ENCODE data around the gene ZNF662. TPM values are rescaled to one million over a fixed set of nuclear protein-coding genes. Genes with fewer than 3 reads are reported as not detected.

ZNF662 gene
- total and polyA plus RNA-seq, 2 of the 8 experiments (the other 6 are each of a cell fraction or from before 2014, with no cell fraction given), result 0.03 TPM; not detected in 1

DNA sequence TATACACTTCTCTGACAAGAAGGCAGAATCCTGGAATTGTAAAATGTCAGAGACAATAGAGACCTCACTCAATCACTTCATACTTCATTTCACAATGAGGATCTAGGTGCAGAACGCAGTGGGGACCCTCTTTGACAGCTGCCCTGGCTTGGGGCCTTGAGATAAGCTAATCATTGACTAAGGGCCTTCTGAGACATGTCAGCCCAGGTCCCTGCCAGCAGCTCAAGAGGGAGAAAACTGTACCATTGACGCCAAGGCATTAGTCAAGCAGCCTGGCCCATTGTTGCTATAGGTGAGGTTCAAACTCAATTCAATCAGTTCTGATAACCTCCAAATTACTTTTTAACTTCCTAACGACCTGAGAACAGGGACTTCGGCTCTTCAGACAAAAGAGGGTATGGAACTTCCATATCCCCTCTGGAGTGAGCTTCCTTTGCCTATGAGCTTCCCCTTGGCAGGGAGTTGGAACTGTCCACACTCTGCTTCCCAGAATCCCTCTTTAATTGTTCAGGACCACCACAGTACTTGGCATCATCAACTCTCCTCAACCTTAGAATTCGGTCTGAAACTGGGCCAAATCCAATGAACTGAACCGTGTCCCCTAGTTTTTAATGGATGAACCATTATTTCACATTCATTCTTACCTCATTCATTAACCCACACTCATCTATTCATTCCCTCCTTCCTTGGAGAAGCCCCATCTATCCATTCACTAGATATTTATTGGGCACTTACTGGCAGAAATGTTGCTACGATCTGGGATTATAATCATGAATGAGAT, 28.8 kb upstream of the ZNF662 start:
- CTCF ChIA-PET (ENCODE audit: partially characterized antibody), result interaction anchor here (2.1 to 3.0 kb wide), 2 partner anchors 38 to 97 kb away, joined by 8 to 18 read pairs; no protein-coding TSS in a partner anchor
- no peak for TF ChIP-seq CBX8 (IDR thresholded peaks at IDR 0.05; ENCODE audit: borderline replicate concordance, low read depth, low read length)
- TF ChIP-seq TEAD4 (IDR thresholded peaks at IDR 0.05; ENCODE audit: low read depth, low read length), result no peak
- no peak for TF ChIP-seq TAF7 (optimal IDR thresholded peaks at IDR 0.05; ENCODE audit: borderline replicate concordance, low read depth, low read length)
- TF ChIP-seq CBX5 (IDR thresholded peaks at IDR 0.05; ENCODE audit: low read depth, low read length), result no peak
- TF ChIP-seq PHF8 (conservative IDR thresholded peaks at IDR 0.05; ENCODE audit: low read depth, low read length), result no peak
- TF ChIP-seq CEBPB (IDR thresholded peaks at IDR 0.05; ENCODE audit: low read depth, low read length), result no peak
- TF ChIP-seq SIRT6 (IDR thresholded peaks at IDR 0.05; ENCODE audit: low read length), result no peak
- TF ChIP-seq CHD2 (IDR thresholded peaks at IDR 0.05; ENCODE audit: low read length), result no peak
- TF ChIP-seq RBBP5 (IDR thresholded peaks at IDR 0.05; ENCODE audit: borderline replicate concordance, low read depth, low read length), result no peak
- no peak for TF ChIP-seq BRCA1 (IDR thresholded peaks at IDR 0.05; ENCODE audit: low read depth, low read length)
- no peak for TF ChIP-seq TCF12 (IDR thresholded peaks at IDR 0.05; ENCODE audit: low read depth, low read length)
- no peak for TF ChIP-seq SAP30 (IDR thresholded peaks at IDR 0.05; ENCODE audit: insufficient read depth, insufficient replicate concordance, low read length)
- TF ChIP-seq GTF2F1 (IDR thresholded peaks at IDR 0.05; ENCODE audit: borderline replicate concordance, low read depth, low read length), result no peak

More for the DNA sequence above, 28.8 kb upstream of the ZNF662 start:
- Histone ChIP-seq H2BK20ac (ENCODE audit: low read length) (no peak overlapping the region), H3K79me2 (ENCODE audit: control insufficient read depth in 1 of 2, insufficient read depth in 2 of 2, low read length in 2 of 2) (no peaks in the 10 kb centered on the region), H2BK15ac (ENCODE audit: low read length) (no peak overlapping the region), H3K56ac (replicated peaks; ENCODE audit: insufficient read length, low read depth, low read length) (no peak overlapping the region), H3K14ac (ENCODE audit: insufficient read length) (no peak overlapping the region), H4K20me1 (replicated peaks in 1 of 2; ENCODE audit: control insufficient read depth in 1 of 2, insufficient read depth in 2 of 2, low read length in 2 of 2) (no peaks in the 10 kb centered on the region), H3K4ac (replicated peaks; ENCODE audit: insufficient read length, low read depth, low read length) (no peak overlapping the region), H2BK5ac (ENCODE audit: low read depth, low read length) (no peak overlapping the region), H3K36me3 (ENCODE audit: control insufficient read depth in 2 of 4, insufficient read depth in 4 of 4, low read length in 3 of 4) (no peaks in the 10 kb centered on the region), H3K27me3 (replicated peaks in 1 of 4; ENCODE audit: control insufficient read depth in 3 of 4, extremely low read depth in 1 of 4, insufficient read depth in 3 of 4, low read length in 3 of 4) (peaks cover 0 to 2% (median 0%) of the 10 kb centered on the region in 4 experiments; a peak in 1 of 7 replicates), H2AK5ac (ENCODE audit: low read depth, low read length) (no peak overlapping the region), H3K4me3 (ENCODE audit: extremely low read depth in 1 of 4, insufficient read depth in 2 of 4, low read depth in 3 of 4, low read length in 4 of 4) (no peak overlapping the region), H2AFZ (ENCODE audit: low read length) (no peak overlapping the region), H2BK120ac (replicated peaks; ENCODE audit: low read depth, low read length) (no peak overlapping the region), H3K9me3 (ENCODE audit: insufficient read depth in 2 of 2, low read depth in 1 of 2, low read length in 1 of 2) (no peaks in the 10 kb centered on the region), H4K8ac (ENCODE audit: extremely low read depth, insufficient read depth, low read length) (no peak overlapping the region), H3K18ac (ENCODE audit: extremely low read depth, low read length) (no peak overlapping the region), H3K23me2 (ENCODE audit: low read depth, low read length) (no peaks in the 10 kb centered on the region; the same call in 1 of the 2 replicates), H3K23ac (ENCODE audit: insufficient read length) (no peak overlapping the region), H4K91ac (replicated peaks; ENCODE audit: insufficient read length, low read length) (no peak overlapping the region), H3K4me1 (replicated peaks in 1 of 4; ENCODE audit: control insufficient read depth in 3 of 4, insufficient read depth in 4 of 4, low read length in 3 of 4) (peaks cover 3 to 9% (median 4%) of the 10 kb centered on the region in 4 experiments; a peak in 3 of 7 replicates), H3K4me2 (ENCODE audit: insufficient read depth in 1 of 2, low read depth in 2 of 2, low read length in 2 of 2) (no peak overlapping the region), H3K79me1 (ENCODE audit: low read depth, low read length) (no peaks in the 10 kb centered on the region), H3K27ac (ENCODE audit: low read depth, low read length) (no peak overlapping the region), H4K5ac (ENCODE audit: insufficient read length, low read depth, low read length) (no peak overlapping the region), H2BK12ac (ENCODE audit: low read depth, low read length) (no peak overlapping the region), H3K9ac (replicated peaks in 1 of 4; ENCODE audit: extremely low read depth in 1 of 4, low read depth in 3 of 4, low read length in 3 of 4) (no peak overlapping the region)
- POLR2A ChIA-PET (ENCODE audit: partially characterized antibody), result no interaction called here
- DNase-seq (ENCODE audit: low read depth in 1 of 2, low spot score in 2 of 2), result no peak
- WGBS, 2 experiments (ENCODE audit: extremely low coverage in 1 of 2, insufficient coverage in 1 of 2, insufficient read length in 1 of 2, insufficient replicate concordance in 2 of 2, low coverage in 1 of 2, low lambda C conversion rate in 2 of 2, missing lambda C conversion rate in 1 of 2), result 92% methylated on average over 7 of the region's 7 CpGs; no CpG with 5 or more reads in 1 of the 2 experiments
- FAIRE-seq, result no peak
